HepG2 (cell line): ENCODE data around the gene TBC1D14. TPM values are rescaled to one million over a fixed set of nuclear protein-coding genes. Genes with fewer than 3 reads are reported as not detected.
A peak's percentile ranks its signal among the peaks of the same experiment; 100 is the strongest.

Source experiments
- GRHL1 ChIP-seq: sonication (generic); formaldehyde crosslinking; conservative IDR thresholded peaks from 2 replicates; pipeline ENCODE4 v1.8.0; 2022; ENCODE audit warnings: missing genetic modification reagents
- HOXA5 ChIP-seq: sonication (generic); formaldehyde crosslinking; IDR thresholded peaks from 2 replicates; pipeline ENCODE4 v1.4.0; 2020; ENCODE audit warnings: missing genetic modification reagents
- NFE2L1 ChIP-seq: sonication (generic); formaldehyde crosslinking; IDR thresholded peaks from 2 replicates; pipeline ENCODE4 v1.4.0; 2020; ENCODE audit warnings: missing genetic modification reagents, mild to moderate bottlenecking, borderline replicate concordance
- NKX3-1 ChIP-seq: sonication (generic); formaldehyde crosslinking; IDR thresholded peaks from 2 replicates; pipeline ENCODE4 v1.5.0; 2020; ENCODE audit warnings: missing genetic modification reagents
- PCBP2 ChIP-seq: fragments of 200-400 bp; formaldehyde crosslinking; optimal IDR thresholded peaks from 2 replicates; pipeline ENCODE3; 2018; ENCODE audit warnings: low read length, low read depth; ENCODE audit not compliant: poor library complexity, severe bottlenecking
- PHB2 ChIP-seq: fragments of 450-650 bp; IDR thresholded peaks from 2 replicates; pipeline ENCODE4 v1.6.1; 2018; ENCODE audit not compliant: partially characterized antibody
- SATB2 ChIP-seq: sonication (generic); formaldehyde crosslinking; IDR thresholded peaks from 2 replicates; pipeline ENCODE4 v1.5.0; 2020; ENCODE audit warnings: missing genetic modification reagents
- SIX4 ChIP-seq: sonication (generic); formaldehyde crosslinking; IDR thresholded peaks from 2 replicates; pipeline ENCODE4 v1.4.0; 2020; ENCODE audit warnings: missing genetic modification reagents
- THAP8 ChIP-seq: sonication (generic); formaldehyde crosslinking; IDR thresholded peaks from 2 replicates; pipeline ENCODE4 v1.5.1; 2020; ENCODE audit warnings: missing genetic modification reagents, mild to moderate bottlenecking, borderline replicate concordance
- TSC22D2 ChIP-seq: sonication (generic); formaldehyde crosslinking; IDR thresholded peaks from 2 replicates; pipeline ENCODE4 v1.5.1; 2020; ENCODE audit warnings: missing genetic modification reagents, mild to moderate bottlenecking, borderline replicate concordance
- ZBTB7B ChIP-seq: sonication (generic); formaldehyde crosslinking; IDR thresholded peaks from 2 replicates; pipeline ENCODE4 v1.4.0; 2020; ENCODE audit warnings: missing genetic modification reagents
- ZFY ChIP-seq: sonication (generic); formaldehyde crosslinking; IDR thresholded peaks from 2 replicates; pipeline ENCODE4 v1.4.0; 2020; ENCODE audit warnings: missing genetic modification reagents
- ZHX1 ChIP-seq: sonication (generic); formaldehyde crosslinking; IDR thresholded peaks from 2 replicates; pipeline ENCODE4 v1.8.1; 2022; ENCODE audit warnings: low read depth, mild to moderate bottlenecking, missing genetic modification reagents
- ZNF142 ChIP-seq: sonication (generic); formaldehyde crosslinking; IDR thresholded peaks from 2 replicates; pipeline ENCODE4 v1.4.0; 2020; ENCODE audit warnings: missing genetic modification reagents
- ZNF280B ChIP-seq: sonication (generic); formaldehyde crosslinking; IDR thresholded peaks from 2 replicates; pipeline ENCODE4 v1.5.0; 2020; ENCODE audit warnings: missing genetic modification reagents, mild to moderate bottlenecking, borderline replicate concordance
- polyA plus RNA-seq, 8 experiments: library from polyadenylated mRNA; depleted of rRNA in 3 of 8; stranded (reverse) in 7 of 8; unstranded in 1 of 8; fragments of >200 nt; fragmentation: Illumina TruSeq in 4 of 8; extraction: Trizol in 4 of 8; gene quantifications; 2 replicates each; pipeline versions ENCODE4 v1.2.1 to v1.2.3, GENCODE V29; 2011 to 2016; ENCODE audit warnings: low read depth in 4 of 8, missing spikeins in 1 of 8, mixed read lengths in 1 of 8; ENCODE audit not compliant: insufficient read depth in 1 of 8
- total RNA-seq, 5 experiments: library from RNA; depleted of rRNA; stranded (reverse); fragments of >200 nt; fragmentation: Illumina TruSeq; extraction: Trizol; gene quantifications; 2 replicates each; pipeline ENCODE4 v1.2.3, GENCODE V29; 2016; ENCODE audit warnings: low read depth in 1 of 5

Gene TBC1D14
- total and polyA plus RNA-seq, 2 of the 13 experiments (the other 11 are each of a cell fraction or from before 2014, with no cell fraction given): 29.5 to 46.5 TPM

- TF ChIP-seq NKX3-1 (0 out of 2 replicates have a peak, but pooled peaks have one; percentile 29), ZNF142 (CRISPR knock-in tag) (no peak), TSC22D2 (no peak), PCBP2 (no peak), ZHX1 (CRISPR knock-in tag) (no peak), THAP8 (CRISPR knock-in tag) (no peak), PHB2 (no peak), ZFY (CRISPR knock-in tag) (peak; percentile 68), HOXA5 (CRISPR knock-in tag) (peak; percentile 86), ZBTB7B (CRISPR knock-in tag) (no peak; the same call in 1 of the 2 replicates), SATB2 (CRISPR knock-in tag) (no peak), ZNF280B (CRISPR knock-in tag) (no peak), NFE2L1 (no peak), SIX4 (CRISPR knock-in tag) (no peak), GRHL1 (CRISPR knock-in tag) (no peak)
Measured at GRCh38 chr4:7068279-7068842, 158.7 kb downstream of the TBC1D14 start (continued).
